Prostate gland (tissue), 2 donors: Measurements from ENCODE around the gene LRP2BP. TPM values are rescaled to one million over a fixed set of nuclear protein-coding genes. Genes with fewer than 3 reads are reported as not detected.

Source experiments
- DNase-seq: peaks from one replicate; pipeline ENCODE4 v3.0.0-alpha.2; 2019; ENCODE audit warnings: low spot score
- H3K27ac ChIP-seq, 2 donors: fragments of 200-600 bp; sonication (generic); 2 replicates each; pipeline ENCODE4 v1.5.1; 2017 to 2019
- H3K27me3 ChIP-seq: fragments of 200-600 bp; sonication (generic); replicated peaks from 2 replicates; pipeline ENCODE4 v1.5.1; 2019; ENCODE audit not compliant: insufficient read depth
- H3K36me3 ChIP-seq, 2 donors: fragments of 200-600 bp; sonication (generic); 1 replicate in 1 of 2; 2 replicates in 1 of 2; pipeline versions ENCODE4 v1.5.1 to v1.8.1; 2017 to 2019
- H3K4me1 ChIP-seq: fragments of 200-600 bp; sonication (generic); replicated peaks from 2 replicates; pipeline ENCODE4 v1.5.1; 2019
- H3K4me3 ChIP-seq, 2 donors: fragments of 200-600 bp; sonication (generic); 2 replicates each; pipeline ENCODE4 v1.5.1; 2017 to 2019
- H3K9me3 ChIP-seq: fragments of 200-600 bp; sonication (generic); 2 replicates; pipeline ENCODE4 v1.5.1; 2017
- CTCF ChIP-seq, 4 experiments: fragments of 200-600 bp in 2 of 4; fragments of 450-650 bp in 2 of 4; sonication (generic) in 2 of 4; IDR thresholded peaks; 1 replicate in 3 of 4; 2 replicates in 1 of 4; pipeline ENCODE4 v1.5.1; 2016 to 2019; ENCODE audit warnings: antibody characterized with exemption in 4 of 4, mild to moderate bottlenecking in 2 of 4, moderate library complexity in 2 of 4
- POLR2A ChIP-seq: fragments of 450-650 bp; IDR thresholded peaks from one replicate; pipeline ENCODE4 v1.6.1; 2016; ENCODE audit warnings: antibody characterized with exemption, mild to moderate bottlenecking
- POLR2AphosphoS5 ChIP-seq: sonication (generic); formaldehyde crosslinking; IDR thresholded peaks from one replicate; pipeline ENCODE4 v1.6.1; 2017; ENCODE audit warnings: antibody characterized with exemption
- WGBS: methylation state at CpG from one replicate; pipeline ENCODE4 v1.1.5; 2018; 5-methylcytosine and 5-hydroxymethylcytosine counted together
- intact Hi-C: fragments of 100-400 bp; cut with DNase I; formaldehyde crosslinking; loops from one replicate; pipeline ENCODE4 v1.14.2; 2022
- total RNA-seq, 2 donors: library from RNA; depleted of rRNA; stranded (reverse); fragments of >200 nt; gene quantifications; one replicate each; pipeline ENCODE4 v1.1.0, GENCODE V29; 2016

LRP2BP gene
- total RNA-seq, 2 donors from 2014 or later, result 0.32 to 1.4 TPM

GRCh38 chr4:185387957-185388356 lies 7.8 kb downstream of the LRP2BP start:
- Histone ChIP-seq H3K9me3 (no peaks in the 10 kb centered on the region), H3K27ac (no peak overlapping the region), H3K4me1 (peaks cover 13% of the 10 kb centered on the region), H3K4me3 (no peak overlapping the region), H3K36me3 (no peaks in the 10 kb centered on the region), H3K27me3 (no peaks in the 10 kb centered on the region)
- DNase-seq, result no peak
- TF ChIP-seq POLR2AphosphoS5, result no peak
- no peak for TF ChIP-seq POLR2A
- no peak for TF ChIP-seq CTCF (IDR thresholded peaks at IDR 0.05)
- intact Hi-C loops, result no loop called here
- 96% methylated on average over 12 of the region's 12 CpGs for WGBS

DNA sequence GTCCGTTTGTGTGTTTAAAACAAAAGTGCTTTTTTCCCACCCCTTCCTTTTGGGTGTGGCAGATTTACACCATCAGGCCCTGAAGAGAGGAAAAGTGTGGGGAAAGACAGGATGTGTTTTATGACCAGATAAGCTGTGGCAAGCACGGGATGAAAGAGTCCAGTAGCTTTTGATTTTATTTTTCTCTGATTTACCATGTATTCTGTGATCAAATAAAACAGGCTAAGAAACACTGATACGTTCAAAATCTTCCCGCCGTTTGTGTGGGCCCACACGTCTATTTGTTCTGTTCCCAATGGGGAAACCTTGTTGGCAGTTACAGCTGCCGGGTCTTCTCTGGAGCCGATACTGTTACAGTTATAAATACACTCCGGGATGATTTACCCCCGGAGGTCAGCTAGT lies 10.8 kb downstream of the LRP2BP start:
- peaks cover 13% of the 10 kb centered on the region for H3K4me1 ChIP-seq
- no peak for DNase-seq
- H3K36me3 ChIP-seq, result no peaks in the 10 kb centered on the region
- no peaks in the 10 kb centered on the region for H3K9me3 ChIP-seq
- H3K27ac ChIP-seq, result peak overlapping the region; percentile 76 to 89
- 8% methylated on average over 10 of the region's 10 CpGs for WGBS
- no peaks in the 10 kb centered on the region for H3K27me3 ChIP-seq
- intact Hi-C loops, result no loop called here
- no peak for TF ChIP-seq CTCF (IDR thresholded peaks at IDR 0.05)
- TF ChIP-seq POLR2AphosphoS5, result peak; percentile 18
- H3K4me3 ChIP-seq, result no peak overlapping the region

DNA sequence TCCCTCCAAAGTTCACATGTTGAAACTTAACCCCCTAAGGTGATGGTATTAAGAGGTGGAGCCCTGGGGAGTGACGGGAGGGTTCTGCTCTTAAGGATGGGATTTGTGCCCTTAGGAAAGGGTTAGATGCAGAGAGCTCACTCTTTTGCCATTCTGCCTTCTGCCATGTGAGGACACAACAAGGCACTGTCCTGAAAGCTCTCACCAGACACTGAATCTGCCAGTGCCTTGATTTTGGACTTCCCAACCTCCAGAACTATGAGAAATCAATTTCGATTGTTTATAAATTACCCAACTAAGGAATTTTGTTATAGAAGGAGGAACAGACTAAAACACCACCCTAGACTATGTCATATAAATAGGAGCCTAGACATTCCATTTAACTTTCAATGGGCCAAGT lies 11.7 kb downstream of the LRP2BP start:
- no peak for DNase-seq
- H3K27ac ChIP-seq, result peak overlapping the region; percentile 76 to 89

GRCh38 chr4:185383451-185383850 lies 12.3 kb downstream of the LRP2BP start:
- no peaks in the 10 kb centered on the region for H3K36me3 ChIP-seq
- intact Hi-C loops, result no loop called here
- peak; percentile 86 for DNase-seq
- no peaks in the 10 kb centered on the region for H3K27me3 ChIP-seq
- H3K4me1 ChIP-seq, result peaks cover 13% of the 10 kb centered on the region
- peak overlapping the region; percentile 76 to 89 for H3K27ac ChIP-seq
- H3K9me3 ChIP-seq, result no peaks in the 10 kb centered on the region
- 39% methylated on average over 4 of the region's 4 CpGs for WGBS
- TF ChIP-seq POLR2AphosphoS5, result peak; percentile 93
- no peak for TF ChIP-seq POLR2A
- H3K4me3 ChIP-seq, result peak overlapping the region in 1 of 2 donors; percentile 2

More for the DNA sequence above, 11.7 kb downstream of the LRP2BP start:
- TF ChIP-seq CTCF (IDR thresholded peaks at IDR 0.05), result no peak
- TF ChIP-seq POLR2A, result no peak
- WGBS, result 74% methylated on average over 2 of the region's 2 CpGs
- intact Hi-C loops, result no loop called here
- Histone ChIP-seq H3K36me3 (no peaks in the 10 kb centered on the region), H3K4me1 (peaks cover 13% of the 10 kb centered on the region), H3K27me3 (no peaks in the 10 kb centered on the region), H3K4me3 (no peak overlapping the region), H3K9me3 (no peaks in the 10 kb centered on the region)

DNA sequence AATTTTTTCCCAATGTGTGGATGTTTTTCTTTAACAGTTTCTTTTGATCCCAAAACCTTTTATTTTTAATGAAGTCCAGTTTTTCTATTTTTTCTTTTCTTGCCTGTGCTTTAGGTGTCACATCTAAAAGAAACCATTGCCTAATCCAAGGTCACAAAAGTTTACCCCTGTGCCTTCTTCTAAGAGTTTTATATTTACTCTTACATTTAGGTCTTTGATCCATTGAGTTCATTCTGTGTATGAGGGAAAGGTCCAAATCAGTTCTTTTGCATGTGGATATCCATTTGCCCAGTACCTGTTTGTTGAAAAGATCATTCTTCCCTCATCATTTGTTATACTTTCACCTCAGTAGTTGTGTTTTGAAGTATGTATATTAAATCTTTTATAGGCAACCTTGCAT lies 13.0 kb downstream of the LRP2BP start:
- Histone ChIP-seq H3K36me3 (no peaks in the 10 kb centered on the region), H3K4me1 (peaks cover 13% of the 10 kb centered on the region), H3K9me3 (no peaks in the 10 kb centered on the region), H3K4me3 (no peak overlapping the region), H3K27ac (peak overlapping the region; percentile 76 to 89), H3K27me3 (no peaks in the 10 kb centered on the region)
- intact Hi-C loops, result no loop called here
- TF ChIP-seq CTCF (IDR thresholded peaks at IDR 0.05), result no peak
- TF ChIP-seq POLR2AphosphoS5, result no peak
- TF ChIP-seq POLR2A, result no peak
- no peak for DNase-seq
